Neural crest cell (in vitro differentiated cells): ENCODE results near the gene POLDIP3. TPM values are rescaled to one million over a fixed set of nuclear protein-coding genes. Genes with fewer than 3 reads are reported as not detected.

Source experiments
- DNase-seq: peaks from one replicate; pipeline ENCODE4 v3.0.0; 2021; ENCODE audit warnings: low read depth, mixed read lengths, low spot score
- H3K27ac Mint-ChIP-seq: one replicate; pipeline ENCODE4 v1.8.0; 2021; ENCODE audit warnings: mild to moderate bottlenecking, mixed read lengths; ENCODE audit not compliant: unreplicated experiment
- H3K27me3 Mint-ChIP-seq: 2 replicates; pipeline ENCODE4 v1.8.0; 2021; ENCODE audit warnings: low read depth, mild to moderate bottlenecking, mixed read lengths
- H3K36me3 Mint-ChIP-seq: 2 replicates; pipeline ENCODE4 v1.8.0; 2021; ENCODE audit warnings: low read depth, mild to moderate bottlenecking, mixed read lengths
- H3K4me1 Mint-ChIP-seq: 2 replicates; pipeline ENCODE4 v1.8.0; 2021; ENCODE audit warnings: mixed read lengths
- H3K4me3 Mint-ChIP-seq: one replicate; pipeline ENCODE4 v1.8.0; 2021; ENCODE audit warnings: mild to moderate bottlenecking, mixed read lengths
- H3K9me3 Mint-ChIP-seq: 2 replicates; pipeline ENCODE4 v1.8.0; 2021; ENCODE audit warnings: mixed read lengths
- total RNA-seq: library from RNA; stranded (reverse); gene quantifications from 2 replicates; pipeline ENCODE4 v1.2.1, GENCODE V29; 2021
- TF ChIP-seq, protein P1 (sequence below): fragments of 200-600 bp; sonication (generic); conservative IDR thresholded peaks from 2 replicates; pipeline ENCODE4 v1.5.0; 2021; ENCODE audit warnings: antibody characterized with exemption, mild to moderate bottlenecking

Gene POLDIP3
- total RNA-seq, 1 donor from 2014 or later: 110 TPM

- no peak for DNase-seq
- Mint-ChIP-seq H3K27ac (no peak overlapping the region), H3K4me1 (no peaks in the 10 kb centered on the region), H3K36me3 (peaks cover 2% of the 10 kb centered on the region), H3K4me3 (no peak overlapping the region), H3K9me3 (no peaks in the 10 kb centered on the region), H3K27me3 (no peaks in the 10 kb centered on the region)
- TF ChIP-seq, protein P1, sequence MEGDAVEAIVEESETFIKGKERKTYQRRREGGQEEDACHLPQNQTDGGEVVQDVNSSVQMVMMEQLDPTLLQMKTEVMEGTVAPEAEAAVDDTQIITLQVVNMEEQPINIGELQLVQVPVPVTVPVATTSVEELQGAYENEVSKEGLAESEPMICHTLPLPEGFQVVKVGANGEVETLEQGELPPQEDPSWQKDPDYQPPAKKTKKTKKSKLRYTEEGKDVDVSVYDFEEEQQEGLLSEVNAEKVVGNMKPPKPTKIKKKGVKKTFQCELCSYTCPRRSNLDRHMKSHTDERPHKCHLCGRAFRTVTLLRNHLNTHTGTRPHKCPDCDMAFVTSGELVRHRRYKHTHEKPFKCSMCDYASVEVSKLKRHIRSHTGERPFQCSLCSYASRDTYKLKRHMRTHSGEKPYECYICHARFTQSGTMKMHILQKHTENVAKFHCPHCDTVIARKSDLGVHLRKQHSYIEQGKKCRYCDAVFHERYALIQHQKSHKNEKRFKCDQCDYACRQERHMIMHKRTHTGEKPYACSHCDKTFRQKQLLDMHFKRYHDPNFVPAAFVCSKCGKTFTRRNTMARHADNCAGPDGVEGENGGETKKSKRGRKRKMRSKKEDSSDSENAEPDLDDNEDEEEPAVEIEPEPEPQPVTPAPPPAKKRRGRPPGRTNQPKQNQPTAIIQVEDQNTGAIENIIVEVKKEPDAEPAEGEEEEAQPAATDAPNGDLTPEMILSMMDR: no peak
Measured at GRCh38 chr22:42636506-42636905, 21.8 kb upstream of the POLDIP3 start.

GRCh38 chr22:42635531-42635930, 20.8 kb upstream of the POLDIP3 start:
- DNase-seq: no peak
- Mint-ChIP-seq H3K27ac (peak overlapping the region; percentile 95), H3K4me1 (no peaks in the 10 kb centered on the region), H3K4me3 (no peak overlapping the region), H3K27me3 (no peaks in the 10 kb centered on the region), H3K9me3 (no peaks in the 10 kb centered on the region), H3K36me3 (peaks cover 2% of the 10 kb centered on the region)
- TF ChIP-seq, protein P1: no peak

DNA sequence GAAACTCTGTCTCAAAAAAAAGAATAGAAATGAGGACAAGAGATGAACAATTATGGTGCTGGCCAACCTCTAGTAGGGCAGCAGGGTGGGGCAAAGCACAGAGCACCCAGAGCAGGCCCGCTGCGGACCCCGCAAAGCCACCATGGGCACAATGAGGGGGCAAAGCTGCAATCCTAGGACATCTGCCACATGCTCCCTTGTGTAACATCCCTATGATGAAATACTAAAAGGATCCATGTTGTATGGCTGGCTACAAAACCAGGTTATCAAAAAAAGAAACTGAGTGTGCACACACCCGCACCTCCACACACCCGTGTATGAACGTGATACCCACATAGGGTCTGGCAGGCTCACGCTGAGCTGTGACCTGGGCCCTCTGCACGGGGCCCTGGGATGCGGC, 18.3 kb upstream of the POLDIP3 start:
- H3K27me3 Mint-ChIP-seq: no peaks in the 10 kb centered on the region
- peaks cover 2% of the 10 kb centered on the region for H3K36me3 Mint-ChIP-seq
- no peaks in the 10 kb centered on the region for H3K9me3 Mint-ChIP-seq
- TF ChIP-seq, protein P1: no peak
- H3K4me3 Mint-ChIP-seq: no peak overlapping the region
- DNase-seq: no peak
- no peaks in the 10 kb centered on the region for H3K4me1 Mint-ChIP-seq
- H3K27ac Mint-ChIP-seq: no peak overlapping the region

GRCh38 chr22:42632096-42632495, 17.4 kb upstream of the POLDIP3 start:
- Mint-ChIP-seq H3K4me3 (no peak overlapping the region), H3K36me3 (peaks cover 2% of the 10 kb centered on the region), H3K4me1 (no peaks in the 10 kb centered on the region), H3K27me3 (no peaks in the 10 kb centered on the region), H3K27ac (no peak overlapping the region), H3K9me3 (no peaks in the 10 kb centered on the region)
- TF ChIP-seq, protein P1: peak; percentile 49
- no peak for DNase-seq

- no peaks in the 10 kb centered on the region for H3K4me1 Mint-ChIP-seq
- H3K27ac Mint-ChIP-seq: no peak overlapping the region
- DNase-seq: no peak
- no peak overlapping the region for H3K4me3 Mint-ChIP-seq
- no peaks in the 10 kb centered on the region for H3K9me3 Mint-ChIP-seq
- TF ChIP-seq, protein P1: no peak
- H3K36me3 Mint-ChIP-seq: peaks cover 2% of the 10 kb centered on the region
- H3K27me3 Mint-ChIP-seq: no peaks in the 10 kb centered on the region
Measured at GRCh38 chr22:42630901-42631602, 16.4 kb upstream of the POLDIP3 start.
